ENCODE measurements around the gene HBE1. TPM values are rescaled to one million over a fixed set of nuclear protein-coding genes. Genes with fewer than 3 reads are reported as not detected.

Gene HBE1
- total and polyA plus RNA-seq, 9 of the 15 experiments (the other 6 are each of a cell fraction or from before 2014, with no cell fraction given), result 612 to 10,250 (median 2,181) TPM

- TF ChIP-seq ARID4B (CRISPR knock-in tag; IDR thresholded peaks at IDR 0.05), result no peak
- no peak for TF ChIP-seq ARID2 (IDR thresholded peaks at IDR 0.05)
- no peak; the same call in 1 of the 2 replicates for TF ChIP-seq BACH1 (tag; IDR thresholded peaks at IDR 0.05)
- TF ChIP-seq HDAC2 (IDR thresholded peaks at IDR 0.05), result no peak
- TF ChIP-seq ZFP1 (CRISPR knock-in tag; IDR thresholded peaks at IDR 0.05), result no peak
- no peak for TF ChIP-seq HMG20B (CRISPR knock-in tag; IDR thresholded peaks at IDR 0.05)
- TF ChIP-seq ARID3A (IDR thresholded peaks at IDR 0.05; ENCODE audit: borderline replicate concordance, low read depth, low read length), result no peak
- no peak for TF ChIP-seq GABPA (tag; conservative IDR thresholded peaks at IDR 0.05; ENCODE audit: low read depth)
- peak; percentile 64; the same call in 1 of the 2 replicates for TF ChIP-seq SMARCC2 (IDR thresholded peaks at IDR 0.05; ENCODE audit: low read depth)
- TF ChIP-seq ZNF239 (CRISPR knock-in tag; IDR thresholded peaks at IDR 0.05), result no peak
- TF ChIP-seq CCAR2 (IDR thresholded peaks at IDR 0.05; ENCODE audit: low read depth, low read length), result no peak
- TF ChIP-seq ZNF311 (CRISPR knock-in tag; IDR thresholded peaks at IDR 0.05), result no peak
- no peak for TF ChIP-seq L3MBTL2 (IDR thresholded peaks at IDR 0.05)
- no peak for TF ChIP-seq GTF3C2 (IDR thresholded peaks at IDR 0.05; ENCODE audit: borderline replicate concordance, extremely low read depth, insufficient read length)
- TF ChIP-seq SRSF3 (IDR thresholded peaks at IDR 0.05; ENCODE audit: insufficient read depth, low read length), result no peak
- TF ChIP-seq NFIC (IDR thresholded peaks at IDR 0.05), result no peak
- peak; percentile 45; the same call in 1 of the 2 replicates for TF ChIP-seq RNF2 (IDR thresholded peaks at IDR 0.05)
- no peak for TF ChIP-seq HSF4 (CRISPR knock-in tag; IDR thresholded peaks at IDR 0.05; ENCODE audit: borderline replicate concordance)
- TF ChIP-seq MECOM (CRISPR knock-in tag; IDR thresholded peaks at IDR 0.05), result no peak
- no peak for TF ChIP-seq TAF7 (tag; IDR thresholded peaks at IDR 0.05)
- TF ChIP-seq DLX4 (CRISPR knock-in tag; IDR thresholded peaks at IDR 0.05), result no peak
- no peak for TF ChIP-seq ZNF165 (CRISPR knock-in tag; IDR thresholded peaks at IDR 0.05; ENCODE audit: borderline replicate concordance)
Measured at GRCh38 chr11:5234381-5234834, 35.3 kb downstream of the HBE1 start, which contains the start of gene HBD (continued).

Measured in K562 (cell line).